ENCODE data around the gene C1QTNF5. TPM values are rescaled to one million over a fixed set of nuclear protein-coding genes. Genes with fewer than 3 reads are reported as not detected.

The C1QTNF5 gene
- total and polyA plus RNA-seq, 11 donors, result 12.9 to 47.1 (median 20.0) TPM

DNA sequence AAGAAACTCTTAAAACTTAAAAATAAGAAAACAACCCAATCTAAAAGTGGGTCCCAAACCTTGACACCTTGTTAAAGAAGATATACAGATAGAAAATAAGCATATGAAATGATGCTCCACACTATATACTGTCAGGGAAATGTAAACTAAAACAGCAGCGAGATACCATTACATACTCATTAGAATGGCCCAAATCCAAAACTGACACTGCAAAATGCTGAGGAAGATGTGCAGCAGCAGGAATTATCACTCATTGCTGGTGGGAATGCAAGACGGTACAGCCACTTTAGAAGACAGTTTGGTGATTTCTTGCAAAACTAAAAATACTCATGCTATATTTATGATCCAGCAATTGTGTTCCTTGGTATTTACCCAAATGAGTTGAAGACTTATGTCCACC, 11.4 kb downstream of the C1QTNF5 start:
- intact Hi-C loops (cut with DNase I), result loop anchor here in 1 of 10 donors (10.0 kb wide), 1 partner anchor 125 kb away; the partner anchor contains the start of gene CBL
- H3K4me1 ChIP-seq, result peaks cover 0 to 7% (median 1%) of the 10 kb centered on the region in 12 donors
- no peak for DNase-seq
- ATAC-seq, result no peak
- no peaks in the 10 kb centered on the region for H3K9me3 ChIP-seq
- H3K4me3 ChIP-seq, result no peak overlapping the region
- H3K36me3 ChIP-seq, result no peaks in the 10 kb centered on the region
- TF ChIP-seq, protein P1, sequence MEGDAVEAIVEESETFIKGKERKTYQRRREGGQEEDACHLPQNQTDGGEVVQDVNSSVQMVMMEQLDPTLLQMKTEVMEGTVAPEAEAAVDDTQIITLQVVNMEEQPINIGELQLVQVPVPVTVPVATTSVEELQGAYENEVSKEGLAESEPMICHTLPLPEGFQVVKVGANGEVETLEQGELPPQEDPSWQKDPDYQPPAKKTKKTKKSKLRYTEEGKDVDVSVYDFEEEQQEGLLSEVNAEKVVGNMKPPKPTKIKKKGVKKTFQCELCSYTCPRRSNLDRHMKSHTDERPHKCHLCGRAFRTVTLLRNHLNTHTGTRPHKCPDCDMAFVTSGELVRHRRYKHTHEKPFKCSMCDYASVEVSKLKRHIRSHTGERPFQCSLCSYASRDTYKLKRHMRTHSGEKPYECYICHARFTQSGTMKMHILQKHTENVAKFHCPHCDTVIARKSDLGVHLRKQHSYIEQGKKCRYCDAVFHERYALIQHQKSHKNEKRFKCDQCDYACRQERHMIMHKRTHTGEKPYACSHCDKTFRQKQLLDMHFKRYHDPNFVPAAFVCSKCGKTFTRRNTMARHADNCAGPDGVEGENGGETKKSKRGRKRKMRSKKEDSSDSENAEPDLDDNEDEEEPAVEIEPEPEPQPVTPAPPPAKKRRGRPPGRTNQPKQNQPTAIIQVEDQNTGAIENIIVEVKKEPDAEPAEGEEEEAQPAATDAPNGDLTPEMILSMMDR (IDR thresholded peaks at IDR 0.05), result no peak
- TF ChIP-seq POLR2A (IDR thresholded peaks at IDR 0.05), result no peak
- H3K27ac ChIP-seq, result no peak overlapping the region
- WGBS, 4 donors, result 68 to 83% (median 71%) methylated on average over 2 of the region's 2 CpGs
- no peaks in the 10 kb centered on the region for H3K27me3 ChIP-seq

DNA sequence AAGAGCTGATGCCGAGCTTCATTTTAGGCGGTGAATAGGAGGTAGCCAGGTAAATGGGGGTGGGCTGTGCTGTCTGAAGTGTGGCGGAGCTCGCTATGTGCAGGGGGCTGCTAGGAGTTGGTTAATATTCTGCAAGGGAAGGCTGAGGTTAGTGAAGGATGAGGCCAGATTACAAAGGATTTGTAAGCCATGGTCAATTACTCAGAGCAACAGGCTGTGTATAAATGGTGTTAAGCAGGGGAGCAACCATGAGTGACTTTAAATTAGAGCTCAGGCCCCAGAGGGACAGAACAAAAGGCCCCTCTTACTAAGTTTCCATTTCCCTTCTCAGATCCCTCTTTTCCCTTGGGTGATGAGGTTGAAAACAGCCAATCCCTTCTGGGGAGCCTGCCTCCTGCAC, 16.5 kb downstream of the C1QTNF5 start:
- intact Hi-C loops (cut with DNase I), result loop anchor here in 7 of 10 donors (5.0 to 10.0 kb wide), 3 partner anchors 117 to 122 kb away; partner anchors contain the start of gene CBL (in 6 of the 7)
- TF ChIP-seq POLR2A (IDR thresholded peaks at IDR 0.05), result no peak
- TF ChIP-seq, protein P1 (IDR thresholded peaks at IDR 0.05), result no peak
- Histone ChIP-seq H3K9me3 (no peaks in the 10 kb centered on the region), H3K4me3 (no peak overlapping the region), H3K36me3 (no peaks in the 10 kb centered on the region), H3K4me1 (peaks cover 0 to 47% (median 30%) of the 10 kb centered on the region in 12 donors), H3K27ac (peak overlapping the region in 1 of 12 donors; percentile 48), H3K27me3 (peaks cover 0 to 11% (median 0%) of the 10 kb centered on the region in 9 donors)
- DNase-seq, result no peak
- no peak for ATAC-seq
- WGBS, 4 donors, result 58 to 70% (median 64%) methylated on average over 4 of the region's 4 CpGs

DNA sequence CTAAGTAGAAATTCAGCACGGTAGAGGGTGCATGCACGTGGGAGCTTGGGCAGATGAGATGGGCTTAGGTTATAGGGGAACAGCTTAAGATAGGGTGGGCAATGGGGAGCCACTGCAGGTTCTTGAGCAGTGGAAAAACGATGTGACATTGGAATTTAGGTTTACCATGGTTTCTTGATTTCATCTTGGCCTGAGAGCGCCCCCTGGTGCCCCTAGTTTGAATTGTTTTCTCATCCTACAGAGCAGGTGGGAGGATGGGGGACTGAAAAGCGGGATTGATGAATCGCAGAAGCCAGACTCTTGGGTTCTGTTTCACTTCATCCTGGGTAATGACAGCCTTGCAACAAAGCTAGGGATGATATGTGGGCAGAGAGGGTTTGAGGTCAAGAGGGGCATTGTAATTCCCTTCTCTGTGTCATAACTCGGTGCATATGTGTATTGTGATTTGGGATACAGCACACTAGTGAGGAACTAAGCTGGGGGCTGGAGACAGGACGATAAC, 17.1 kb downstream of the C1QTNF5 start:
- H3K4me3 ChIP-seq, result no peak overlapping the region
- H3K9me3 ChIP-seq, result no peaks in the 10 kb centered on the region
- no peak for TF ChIP-seq POLR2A (IDR thresholded peaks at IDR 0.05)
- TF ChIP-seq, protein P1 (IDR thresholded peaks at IDR 0.05), result peak; percentile 74 to 88 (median 82)
- no peaks in the 10 kb centered on the region for H3K36me3 ChIP-seq
- intact Hi-C loops (cut with DNase I), result loop anchor here in 9 of 10 donors (2.0 to 10.0 kb wide), 4 partner anchors 116 to 121 kb away; partner anchors contain the start of gene CBL (in 8 of the 9)
- peaks cover 0 to 11% (median 0%) of the 10 kb centered on the region in 9 donors for H3K27me3 ChIP-seq
- DNase-seq (peak in 4 of 5 donors; percentile 62 to 78 (median 64)), ATAC-seq (peak in 1 of 4 donors; percentile 5)
- H3K4me1 ChIP-seq, result peaks cover 0 to 53% (median 36%) of the 10 kb centered on the region in 12 donors
- H3K27ac ChIP-seq, result peak overlapping the region in 5 of 12 donors; percentile 28 to 99 (median 87)
- WGBS, 4 donors, result 6 to 14% (median 11%) methylated on average over 8 of the region's 8 CpGs

DNA sequence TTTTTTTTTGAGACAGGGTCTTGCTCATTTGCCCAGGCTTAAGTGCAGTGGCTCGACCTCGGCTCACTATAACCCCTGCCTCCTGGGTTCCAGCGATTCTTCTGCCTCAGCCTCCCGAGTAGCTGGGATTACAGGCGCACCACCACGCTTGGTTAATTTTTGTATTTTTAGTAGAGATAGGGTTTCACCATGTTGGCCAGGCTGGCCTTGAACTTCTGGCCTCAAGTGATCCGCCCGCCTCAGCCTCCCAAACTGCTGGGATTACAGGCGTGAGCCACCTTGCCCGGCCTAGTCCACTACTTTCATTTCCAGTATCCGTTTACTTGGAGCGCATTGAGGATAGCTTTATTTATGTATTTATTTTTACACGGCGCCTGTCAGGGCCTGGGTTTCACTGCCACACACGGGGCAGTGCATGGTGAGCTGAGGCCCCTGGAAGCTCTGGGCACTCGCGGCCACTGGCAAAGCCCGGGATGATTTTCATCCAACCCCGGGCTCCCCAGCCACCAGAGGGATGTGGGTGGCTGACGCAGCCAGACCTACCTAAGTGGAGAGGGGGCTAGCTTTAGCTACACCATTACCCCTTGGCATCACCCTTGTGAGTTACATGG, 17.7 kb downstream of the C1QTNF5 start:
- intact Hi-C loops (cut with DNase I), result loop anchor here in 9 of 10 donors (2.0 to 10.0 kb wide), 4 partner anchors 116 to 121 kb away; partner anchors contain the start of gene CBL (in 8 of the 9)
- Histone ChIP-seq H3K27ac (peak overlapping the region in 10 of 12 donors; percentile 85 to 99 (median 92)), H3K9me3 (no peaks in the 10 kb centered on the region), H3K4me1 (peaks cover 0 to 58% (median 42%) of the 10 kb centered on the region in 12 donors), H3K36me3 (no peaks in the 10 kb centered on the region), H3K27me3 (peaks cover 0 to 11% (median 0%) of the 10 kb centered on the region in 9 donors), H3K4me3 (no peak overlapping the region)
- no peak for TF ChIP-seq POLR2A (IDR thresholded peaks at IDR 0.05)
- TF ChIP-seq, protein P1 (IDR thresholded peaks at IDR 0.05), result no peak
- ATAC-seq (no peak), DNase-seq (no peak)
- 77 to 83% (median 80%) methylated on average over 19 to 20 of the region's 20 CpGs for WGBS, 4 donors

Data from heart left ventricle (tissue), 16 donors.